SK-N-SH (cell line): ENCODE measurements around the gene PARD3B. TPM values are rescaled to one million over a fixed set of nuclear protein-coding genes. Genes with fewer than 3 reads are reported as not detected.
A peak's percentile ranks its signal among the peaks of the same experiment; 100 is the strongest.

Source experiments
- CTCF ChIA-PET: fragments of 300-600, 350-600 bp; formaldehyde crosslinking; extraction: SDS; loops from one replicate; lab custom pipeline; 2021; lab: Yijun Ruan, JAX
- POLR2A ChIA-PET: fragments of 350-600 bp; sonication (Branson Sonifier 250); formaldehyde crosslinking; extraction: SDS; loops from one replicate; lab custom pipeline; 2020; ENCODE audit warnings: antibody characterized with exemption, inconsistent platforms; lab: Yijun Ruan, JAX
- DNase-seq: peaks from one replicate; pipeline ENCODE4 v3.0.0; 2012
- H2AFZ ChIP-seq: fragments of 200-600 bp; sonication (generic); 2 replicates; pipeline ENCODE4 v1.8.1; 2016; ENCODE audit warnings: antibody characterized with exemption, mild to moderate bottlenecking, low read depth
- H3F3A ChIP-seq: fragments of 200-600 bp; sonication (generic); replicated peaks from 2 replicates; pipeline ENCODE3; 2016; ENCODE audit warnings: antibody characterized with exemption, mild to moderate bottlenecking; ENCODE audit not compliant: insufficient read depth
- H3K27ac ChIP-seq, 2 experiments: fragments of 200-500 bp in 1 of 2; fragments of 200-600 bp in 1 of 2; sonication (Bioruptor generic) in 1 of 2; sonication (generic), shearing (Covaris generic) in 1 of 2; 2 replicates each; pipeline versions ENCODE4 v1.5.1 to v1.6.1; 2014 to 2016; ENCODE audit warnings: low read depth in 2 of 2, inconsistent platforms in 1 of 2, low read length in 1 of 2, mild to moderate bottlenecking in 1 of 2, mixed read lengths in 1 of 2
- H3K27me3 ChIP-seq: fragments of 200-600 bp; sonication (generic), shearing (Covaris generic); 2 replicates; pipeline ENCODE4 v1.6.1; 2016; ENCODE audit warnings: mixed run types; ENCODE audit not compliant: insufficient read depth
- H3K36me3 ChIP-seq, 2 experiments: fragments of 200-500 bp in 1 of 2; fragments of 200-600 bp in 1 of 2; sonication (Bioruptor generic) in 1 of 2; sonication (generic) in 1 of 2; replicated peaks in 1 of 2; 2 replicates each; pipeline versions ENCODE3 to v1.5.1; 2014 to 2016; ENCODE audit warnings: low read length in 1 of 2, mild to moderate bottlenecking in 1 of 2; ENCODE audit not compliant: insufficient read depth in 2 of 2, control insufficient read depth in 1 of 2
- H3K4me1 ChIP-seq, 2 experiments: fragments of 200-500 bp in 1 of 2; fragments of 200-600 bp in 1 of 2; sonication (Bioruptor generic) in 1 of 2; sonication (generic), shearing (Covaris generic) in 1 of 2; 2 replicates each; pipeline versions ENCODE4 v1.5.1 to v1.6.1; 2014 to 2016; ENCODE audit warnings: low read depth in 1 of 2, low read length in 1 of 2, mixed run types in 1 of 2; ENCODE audit not compliant: insufficient read depth in 2 of 2, control insufficient read depth in 1 of 2
- H3K4me2 ChIP-seq: fragments of 200-600 bp; sonication (generic), shearing (Covaris generic); 2 replicates; pipeline ENCODE4 v1.6.1; 2017; ENCODE audit warnings: mixed run types
- H3K4me3 ChIP-seq, 2 experiments: fragments of 200-500 bp in 1 of 2; fragments of 200-600 bp in 1 of 2; sonication (Bioruptor generic) in 1 of 2; sonication (generic), shearing (Covaris generic) in 1 of 2; 2 replicates each; pipeline versions ENCODE4 v1.5.1 to v1.8.1; 2014 to 2016; ENCODE audit warnings: low read depth in 2 of 2, inconsistent platforms in 1 of 2, low read length in 1 of 2, mild to moderate bottlenecking in 1 of 2, mixed read lengths in 1 of 2, moderate library complexity in 1 of 2
- H3K79me2 ChIP-seq: fragments of 200-600 bp; sonication (generic); 2 replicates; pipeline ENCODE4 v1.8.1; 2017; ENCODE audit warnings: mild to moderate bottlenecking; ENCODE audit not compliant: insufficient read depth
- H3K9ac ChIP-seq: fragments of 200-600 bp; sonication (generic); 2 replicates; pipeline ENCODE4 v1.6.1; 2017; ENCODE audit warnings: mixed run types
- H3K9me2 ChIP-seq: fragments of 200-600 bp; sonication (generic); 2 replicates; pipeline ENCODE4 v1.6.1; 2017; ENCODE audit warnings: mixed run types
- H3K9me3 ChIP-seq: fragments of 200-600 bp; sonication (generic); 2 replicates; pipeline ENCODE4 v1.6.1; 2017; ENCODE audit warnings: mixed run types, mild to moderate bottlenecking, moderate library complexity
- H4K20me1 ChIP-seq: fragments of 200-600 bp; sonication (generic); 2 replicates; pipeline ENCODE4 v1.6.1; 2017; ENCODE audit warnings: mild to moderate bottlenecking, mixed run types; ENCODE audit not compliant: insufficient read depth
- CHD2 ChIP-seq: fragments of 150-350 bp; IDR thresholded peaks from 2 replicates; pipeline ENCODE4 v1.6.1; 2018; ENCODE audit warnings: low read length; ENCODE audit not compliant: partially characterized antibody
- EP300 ChIP-seq, 2 experiments: IDR thresholded peaks; 2 replicates each; pipeline versions ENCODE4 v1.4.0 to v1.6.1; 2012; ENCODE audit warnings: borderline replicate concordance in 1 of 2, low read depth in 1 of 2, low read length in 1 of 2
- EZH2phosphoT487 ChIP-seq: fragments of 200-600 bp; sonication (generic); IDR thresholded peaks from 2 replicates; pipeline ENCODE4 v1.6.1; 2017; ENCODE audit warnings: low read depth, mixed run types, mild to moderate bottlenecking, antibody characterized with exemption, moderate library complexity, borderline replicate concordance
- FOSL2 ChIP-seq: IDR thresholded peaks from 2 replicates; pipeline ENCODE4 v1.4.0; 2012; ENCODE audit warnings: low read depth, mild to moderate bottlenecking, moderate library complexity, borderline replicate concordance
- GABPA ChIP-seq: IDR thresholded peaks from 2 replicates; pipeline ENCODE4 v1.4.0; 2012; ENCODE audit warnings: low read depth, mild to moderate bottlenecking
- GATA2 ChIP-seq: sonication (generic); formaldehyde crosslinking; IDR thresholded peaks from 2 replicates; pipeline ENCODE4 v1.5.0; 2020; ENCODE audit warnings: mild to moderate bottlenecking, missing genetic modification reagents
- MXI1 ChIP-seq: IDR thresholded peaks from 2 replicates; pipeline ENCODE4 v1.6.1; 2012; ENCODE audit warnings: mild to moderate bottlenecking, low read depth, low read length, improper control_type of control experiment
- NFIC ChIP-seq: IDR thresholded peaks from 2 replicates; pipeline ENCODE4 v1.4.0; 2012; ENCODE audit warnings: borderline replicate concordance
- NRF1 ChIP-seq: IDR thresholded peaks from 2 replicates; pipeline ENCODE4 v1.6.1; 2012; ENCODE audit warnings: low read depth, mild to moderate bottlenecking, low read length
- RAD21 ChIP-seq: IDR thresholded peaks from 2 replicates; pipeline ENCODE4 v1.6.1; 2012; ENCODE audit warnings: mild to moderate bottlenecking, low read length
- RCOR1 ChIP-seq: fragments of 150-350 bp; IDR thresholded peaks from 2 replicates; pipeline ENCODE4 v1.6.1; 2017; ENCODE audit warnings: antibody characterized with exemption, low read length
- REST ChIP-seq: IDR thresholded peaks from 2 replicates; pipeline ENCODE4 v1.6.1; 2012; ENCODE audit warnings: mild to moderate bottlenecking, low read depth, low read length, moderate library complexity
- SIN3A ChIP-seq: IDR thresholded peaks from 2 replicates; pipeline ENCODE4 v1.6.1; 2012; ENCODE audit warnings: low read depth, mild to moderate bottlenecking, low read length, moderate library complexity, borderline replicate concordance
- SMC3 ChIP-seq: IDR thresholded peaks from 2 replicates; pipeline ENCODE4 v1.6.1; 2012; ENCODE audit warnings: low read depth, low read length, improper control_type of control experiment
- TCF12 ChIP-seq: IDR thresholded peaks from 2 replicates; pipeline ENCODE4 v1.4.0; 2012
- USF1 ChIP-seq: IDR thresholded peaks from 2 replicates; pipeline ENCODE4 v1.4.0; 2012; ENCODE audit warnings: low read depth, borderline replicate concordance
- USF2 ChIP-seq: fragments of 150-350 bp; IDR thresholded peaks from 2 replicates; pipeline ENCODE4 v1.6.1; 2017; ENCODE audit warnings: antibody characterized with exemption, low read length, low read depth, borderline replicate concordance
- YY1 ChIP-seq: IDR thresholded peaks from 2 replicates; pipeline ENCODE4 v1.4.0; 2012; ENCODE audit warnings: low read depth, mild to moderate bottlenecking
- WGBS: methylation state at CpG from one replicate; pipeline ENCODE4 v1.1.6; 2017; ENCODE audit warnings: low lambda C conversion rate; 5-methylcytosine and 5-hydroxymethylcytosine counted together
- polyA plus RNA-seq, 3 experiments: library from polyadenylated mRNA; depleted of rRNA; stranded (reverse); fragments of >200 nt; gene quantifications; 2 replicates each; pipeline ENCODE4 v1.2.3, GENCODE V29; 2012

PARD3B gene
- polyA plus RNA-seq, 1 of the 3 experiments (the other 2 are of a cell fraction): 0.87 TPM

- H4K20me1 ChIP-seq: no peaks in the 10 kb centered on the region
- H2AFZ ChIP-seq: no peak overlapping the region
- no peaks in the 10 kb centered on the region for H3F3A ChIP-seq
- no peak overlapping the region for H3K9ac ChIP-seq
- POLR2A ChIA-PET: no interaction called here
- H3K27me3 ChIP-seq: no peaks in the 10 kb centered on the region
- CTCF ChIA-PET: interaction anchor here (0.7 kb wide), 1 partner anchor 105 kb away, joined by 3 read pairs; no protein-coding TSS in a partner anchor
- no peaks in the 10 kb centered on the region for H3K9me3 ChIP-seq
- no peaks in the 10 kb centered on the region for H3K79me2 ChIP-seq
- no peaks in the 10 kb centered on the region for H3K36me3 ChIP-seq
- H3K4me1 ChIP-seq: no peaks in the 10 kb centered on the region; a peak in 1 of 4 replicates
- no peak overlapping the region for H3K4me2 ChIP-seq
- no peak overlapping the region for H3K27ac ChIP-seq
- TF ChIP-seq FOSL2 (peak; percentile 12; the same call in 1 of the 2 replicates), YY1 (no peak)
- no peak overlapping the region for H3K4me3 ChIP-seq
- no peaks in the 10 kb centered on the region for H3K9me2 ChIP-seq
- DNase-seq: no peak
Measured at GRCh38 chr2:205527801-205528200, 982.5 kb downstream of the PARD3B start.

- Histone ChIP-seq H3K4me3 (no peak overlapping the region), H3K27ac (no peak overlapping the region), H3F3A (no peaks in the 10 kb centered on the region), H2AFZ (no peak overlapping the region), H3K4me2 (no peak overlapping the region), H3K36me3 (no peaks in the 10 kb centered on the region), H3K27me3 (no peaks in the 10 kb centered on the region), H3K9ac (no peak overlapping the region), H4K20me1 (no peaks in the 10 kb centered on the region), H3K9me3 (no peaks in the 10 kb centered on the region), H3K9me2 (no peaks in the 10 kb centered on the region), H3K4me1 (no peaks in the 10 kb centered on the region; a peak in 1 of 4 replicates), H3K79me2 (no peaks in the 10 kb centered on the region)
- TF ChIP-seq MXI1 (no peak), USF2 (no peak)
- WGBS: 67% methylated on average over 2 of the region's 2 CpGs
- CTCF ChIA-PET: interaction anchor here (1.3 kb wide), 1 partner anchor 145 kb away, joined by 3 read pairs; no protein-coding TSS in a partner anchor
- no peak for DNase-seq
- POLR2A ChIA-PET: no interaction called here
Measured at GRCh38 chr2:205531072-205531471, 985.8 kb downstream of the PARD3B start.

GRCh38 chr2:205531489-205532148 is 986.3 kb downstream of the PARD3B start:
- POLR2A ChIA-PET: no interaction called here
- DNase-seq: no peak
- WGBS: 93% methylated on average over 9 of the region's 9 CpGs
- no peaks in the 10 kb centered on the region for H3K27me3 ChIP-seq
- no peak overlapping the region for H3K27ac ChIP-seq
- H4K20me1 ChIP-seq: no peaks in the 10 kb centered on the region
- H3K9ac ChIP-seq: no peak overlapping the region
- no peaks in the 10 kb centered on the region for H3K79me2 ChIP-seq
- no peaks in the 10 kb centered on the region for H3K36me3 ChIP-seq
- H3K9me3 ChIP-seq: no peaks in the 10 kb centered on the region
- no peaks in the 10 kb centered on the region for H3K9me2 ChIP-seq
- H3K4me1 ChIP-seq: no peaks in the 10 kb centered on the region; a peak in 1 of 4 replicates
- no peaks in the 10 kb centered on the region for H3F3A ChIP-seq
- CTCF ChIA-PET: no interaction called here
- no peak overlapping the region for H3K4me3 ChIP-seq
- no peak overlapping the region for H2AFZ ChIP-seq
- H3K4me2 ChIP-seq: no peak overlapping the region
- TF ChIP-seq USF1 (no peak), RCOR1 (no peak), SIN3A (no peak), GATA2 (CRISPR knock-in tag) (no peak), NRF1 (no peak), NFIC (no peak), EP300 (IDR thresholded peaks at IDR 0.05; ENCODE audit: borderline replicate concordance in 1 of 2, low read depth in 1 of 2, low read length in 1 of 2) (no peak), SMC3 (no peak), EZH2phosphoT487 (no peak), REST (no peak), GABPA (no peak), TCF12 (no peak), CHD2 (no peak), RAD21 (no peak)
